Measurements from ENCODE around the gene NUP43.
A peak's percentile ranks its signal among the peaks of the same experiment; 100 is the strongest.
"Not testable (repeated sequence)": the region's sequence is repeated elsewhere in the genome, so short reads cannot be mapped to it uniquely, and the experiment has no call there.

Gene NUP43, protein sequence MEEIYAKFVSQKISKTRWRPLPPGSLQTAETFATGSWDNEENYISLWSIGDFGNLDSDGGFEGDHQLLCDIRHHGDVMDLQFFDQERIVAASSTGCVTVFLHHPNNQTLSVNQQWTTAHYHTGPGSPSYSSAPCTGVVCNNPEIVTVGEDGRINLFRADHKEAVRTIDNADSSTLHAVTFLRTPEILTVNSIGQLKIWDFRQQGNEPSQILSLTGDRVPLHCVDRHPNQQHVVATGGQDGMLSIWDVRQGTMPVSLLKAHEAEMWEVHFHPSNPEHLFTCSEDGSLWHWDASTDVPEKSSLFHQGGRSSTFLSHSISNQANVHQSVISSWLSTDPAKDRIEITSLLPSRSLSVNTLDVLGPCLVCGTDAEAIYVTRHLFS

DNA sequence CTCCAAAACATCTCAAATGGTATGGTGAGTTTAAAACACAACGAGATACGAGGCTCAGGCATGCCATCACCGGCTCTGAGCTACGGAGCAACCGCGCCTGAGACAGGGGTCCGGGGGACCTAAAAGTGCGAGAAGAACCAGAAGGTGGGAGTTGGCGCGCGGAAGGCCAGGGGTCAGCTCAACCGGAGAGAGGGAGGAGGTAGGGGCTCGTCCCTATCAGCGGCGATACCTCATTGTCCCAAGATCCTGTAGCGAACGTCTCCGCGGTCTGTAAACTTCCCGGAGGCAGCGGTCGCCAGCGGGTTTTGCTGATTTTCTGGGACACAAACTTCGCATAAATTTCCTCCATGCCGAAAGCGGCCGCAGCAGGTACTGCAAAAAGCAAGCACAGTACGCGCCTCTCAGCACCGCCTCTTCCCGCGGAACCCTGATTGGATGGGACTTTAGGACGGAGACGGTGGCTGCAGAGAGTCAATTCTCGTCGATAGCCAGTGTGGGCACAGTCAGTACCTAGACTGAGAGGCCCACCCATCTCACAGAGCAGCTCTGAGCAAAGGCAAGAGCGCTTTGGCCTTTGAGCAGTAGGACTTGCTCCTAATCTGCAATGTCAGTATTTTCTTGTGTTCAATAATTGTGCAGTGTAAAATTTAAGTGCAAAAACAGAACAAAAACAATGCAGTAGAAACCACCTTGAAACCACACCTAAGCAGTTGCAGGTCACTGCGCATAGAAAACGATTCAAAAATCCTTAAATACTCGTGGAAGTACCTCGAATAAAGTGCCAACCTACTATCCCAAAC, at the start of gene NUP43:
Gene NUP43, minus strand, starts transcription at position 383 of the 800 bp plus-strand sequence. Its CDS starts 34 bp downstream, at position 349.
- peak; percentile 94 for DNase-seq

GRCh38 chr6:149783551-149783950, 37.2 kb upstream of the NUP43 start:
- DNase-seq: no peak

GRCh38 chr6:149782337-149782736, 36.0 kb upstream of the NUP43 start:
- DNase-seq: no peak

DNA sequence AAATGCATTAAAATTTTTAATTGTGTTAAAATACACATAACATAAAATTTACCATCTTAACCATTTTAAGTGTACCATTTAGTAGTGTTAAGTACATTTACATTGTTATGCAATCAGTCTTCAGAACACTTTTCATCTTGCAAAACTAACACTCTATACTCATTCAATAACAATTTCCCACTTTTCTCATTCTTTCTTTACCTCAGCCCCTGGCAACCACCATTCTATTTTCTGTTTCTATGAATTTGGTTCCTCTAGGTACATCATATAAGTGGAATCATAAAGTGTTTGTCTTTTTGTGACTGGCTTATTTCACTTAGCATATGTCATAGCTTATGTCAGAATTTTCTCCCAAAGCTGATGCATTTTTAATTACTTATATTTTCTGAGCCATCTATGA, 35.4 kb upstream of the NUP43 start:
- DNase-seq: no peak

GRCh38 chr6:149779644-149779963, 33.3 kb upstream of the NUP43 start:
- no peak for DNase-seq

GRCh38 chr6:149777624-149778023, 31.3 kb upstream of the NUP43 start:
- no peak for DNase-seq

DNA sequence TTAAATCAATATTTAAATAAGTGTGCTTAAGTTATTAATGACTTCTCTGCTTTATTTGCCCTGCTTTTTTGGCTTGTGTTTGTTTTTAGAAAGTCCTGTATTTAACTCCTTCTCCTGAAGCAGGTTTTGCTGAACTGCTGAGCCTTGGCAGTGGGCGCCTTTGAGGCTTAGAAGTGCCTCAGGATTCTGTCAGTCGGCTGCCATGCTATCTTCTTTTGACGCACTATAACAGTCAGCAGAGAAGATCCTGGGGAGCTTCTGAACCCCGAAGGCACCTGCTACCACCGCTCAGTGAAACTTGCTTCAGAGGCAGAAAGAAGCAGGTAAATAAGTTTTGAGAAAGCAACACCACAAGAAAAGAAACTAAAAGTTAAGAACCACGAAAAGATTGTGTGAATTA, 25.6 kb upstream of the NUP43 start:
- DNase-seq: no peak

- no peak for DNase-seq
These were observed 24.9 kb upstream of the NUP43 start for GRCh38 chr6:149771185-149771584.

- no peak for DNase-seq
These were observed 23.3 kb upstream of the NUP43 start for GRCh38 chr6:149769676-149770075.

- DNase-seq: no peak
These were observed 19.9 kb upstream of the NUP43 start for GRCh38 chr6:149766156-149766769.

GRCh38 chr6:149763866-149764265, 17.5 kb upstream of the NUP43 start:
- DNase-seq: no peak

GRCh38 chr6:149761438-149761837, 15.1 kb upstream of the NUP43 start:
- DNase-seq: no peak

DNA sequence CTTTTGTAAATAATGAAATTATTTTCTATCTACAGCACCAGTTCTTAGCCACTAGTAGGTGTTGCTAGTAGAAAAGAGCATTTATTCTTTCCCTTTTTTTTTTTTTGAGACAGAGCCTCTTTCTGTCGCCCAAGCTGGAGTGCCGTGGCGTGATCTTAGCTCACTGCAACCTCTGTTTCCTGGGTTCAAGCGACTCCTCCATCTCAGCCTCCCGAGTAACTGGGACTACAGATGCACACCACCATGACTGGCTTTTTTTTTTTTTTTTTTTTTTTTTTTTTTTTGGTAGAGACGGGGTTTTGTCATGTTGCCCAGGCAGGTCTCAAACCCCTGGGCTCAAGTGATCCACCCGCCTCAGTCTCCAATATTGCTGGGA, 9.9 kb upstream of the NUP43 start:
- DNase-seq: no peak

GRCh38 chr6:149755300-149756260, 9.3 kb upstream of the NUP43 start:
- no peak for DNase-seq

DNA sequence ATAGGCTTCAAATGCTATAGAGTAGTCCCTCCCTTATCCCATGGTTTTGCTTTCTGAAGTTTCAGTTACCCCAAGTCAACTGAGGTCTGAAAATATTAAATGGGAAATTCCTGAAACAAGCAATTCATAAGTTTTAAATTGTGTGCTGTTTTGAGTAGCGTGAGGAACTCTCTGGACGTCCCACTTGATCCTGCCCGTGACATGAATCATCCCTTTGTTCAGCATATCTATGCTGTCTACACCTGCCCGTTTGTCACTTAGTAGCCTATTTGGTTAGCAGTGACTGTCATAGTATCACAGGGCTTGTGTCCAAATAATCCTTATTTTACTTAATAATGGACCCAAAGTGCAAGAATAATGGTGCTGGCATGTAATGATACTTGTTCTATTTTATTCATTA, 8.2 kb upstream of the NUP43 start:
- no peak for DNase-seq

DNA sequence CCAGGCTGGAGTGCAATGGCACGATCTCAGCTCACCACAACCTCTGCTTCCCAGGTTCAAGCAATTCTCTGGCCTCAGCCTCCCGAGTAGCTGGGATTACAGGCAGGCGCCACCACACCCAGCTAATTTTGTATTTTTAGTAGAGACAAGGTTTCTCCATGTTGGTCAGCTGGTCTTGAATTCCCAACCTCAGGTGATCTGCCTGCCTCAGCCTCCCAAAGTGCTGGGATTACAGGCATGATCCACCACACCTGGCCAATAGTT, 7.0 kb upstream of the NUP43 start:
- DNase-seq: not testable (repeated sequence)

DNA sequence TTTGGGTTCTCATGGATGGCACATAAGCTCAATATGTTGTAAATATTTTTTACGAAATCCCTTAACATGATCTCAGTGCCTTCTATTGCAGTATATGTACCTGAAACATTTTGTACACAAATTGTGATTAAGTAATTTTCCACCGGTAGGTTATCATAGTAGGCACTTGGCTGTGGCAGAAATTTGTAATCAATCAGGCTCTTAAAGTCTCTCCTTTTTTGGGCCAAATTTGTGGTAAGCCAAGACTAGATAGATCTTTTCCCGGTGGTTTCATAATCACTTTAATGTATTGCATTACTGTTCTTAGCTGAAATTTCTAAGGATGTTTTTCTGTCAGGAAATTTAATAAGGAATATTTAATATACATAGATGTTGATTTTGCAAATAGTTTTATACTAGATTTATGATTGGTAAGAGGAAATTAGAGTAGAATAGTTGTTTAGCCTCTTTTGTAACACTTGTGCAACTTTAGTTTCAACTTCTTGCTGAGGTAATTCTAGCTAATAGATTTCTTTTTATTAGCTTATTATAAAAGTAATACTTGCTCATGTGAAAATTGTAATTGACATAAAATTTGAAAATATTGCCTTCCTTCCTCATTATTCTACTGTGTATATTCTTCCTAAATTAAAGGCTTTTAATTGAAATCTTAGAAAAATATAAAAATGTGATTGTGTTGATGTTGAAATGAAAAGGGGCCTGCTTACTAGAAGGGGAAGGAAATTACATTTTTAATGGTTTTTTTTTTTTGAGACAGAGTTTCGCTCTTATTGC, 6.5 kb upstream of the NUP43 start:
- DNase-seq: no peak

DNA sequence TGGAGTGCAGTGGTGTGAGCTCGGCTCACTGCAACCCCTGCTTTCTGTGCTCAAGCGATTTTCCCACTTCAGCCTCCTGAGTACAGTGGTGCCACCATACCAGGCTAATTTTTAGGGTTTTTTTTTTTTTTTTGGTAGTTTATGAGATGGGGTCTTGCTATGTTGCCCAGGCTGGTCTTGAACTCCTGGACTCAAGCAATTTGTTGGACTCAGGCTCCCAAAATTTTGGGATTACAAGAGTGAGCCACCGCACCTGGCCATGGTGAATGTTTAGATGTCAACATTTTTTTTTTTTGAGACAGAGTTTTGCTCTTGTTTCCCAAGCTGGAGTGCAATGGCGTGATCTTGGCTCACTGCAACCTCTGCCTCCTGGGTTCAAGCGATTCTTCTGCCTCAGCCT, 5.6 kb upstream of the NUP43 start:
- DNase-seq: not testable (repeated sequence)

GRCh38 chr6:149751239-149751638, 4.9 kb upstream of the NUP43 start:
- no peak for DNase-seq

- DNase-seq: peak; percentile 55
These were observed 3.8 kb upstream of the NUP43 start for GRCh38 chr6:149750136-149750609.

GRCh38 chr6:149749594-149750135, 3.3 kb upstream of the NUP43 start, which contains the start of gene PCMT1:
Gene PCMT1, plus strand, starts transcription at chr6:149749741. Its CDS starts 161 bp downstream, at chr6:149749902.
- DNase-seq: peak; percentile 95

All from NCI-H774 (cell line).